Brain pericyte (primary cell): ENCODE results near the gene PLEKHH2.
A peak's percentile ranks its signal among the peaks of the same experiment; 100 is the strongest.
"Not testable (repeated sequence)": the region's sequence is repeated elsewhere in the genome, so short reads cannot be mapped to it uniquely, and the experiment has no call there.

ENCODE experiments used
- DNase-seq: peaks from one replicate; pipeline ENCODE4 v3.0.0-alpha.2; 2012; ENCODE audit warnings: low read depth, low spot score

Gene PLEKHH2

DNA sequence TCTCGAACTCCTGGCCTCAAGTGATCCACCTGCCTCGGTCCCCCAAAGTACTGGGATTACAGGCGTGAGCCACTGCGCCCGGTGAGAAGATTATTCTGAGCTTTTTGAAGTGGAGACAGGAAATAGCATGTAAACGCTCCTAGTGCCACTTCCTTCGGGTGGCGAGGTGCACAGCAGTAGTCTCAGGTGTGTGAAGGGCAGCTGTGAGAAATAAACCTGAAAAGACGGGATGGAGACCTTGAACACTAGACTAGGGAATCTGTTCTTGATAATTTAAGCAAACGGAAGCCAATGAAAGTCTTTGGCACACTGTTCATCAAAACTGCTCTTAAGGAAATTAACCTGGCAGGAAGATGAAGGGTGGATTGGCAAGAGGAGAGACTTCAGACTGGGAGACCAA, 439 bp upstream of the PLEKHH2 start:
- DNase-seq = no peak

GRCh38 chr2:43642363-43642762, 5.3 kb downstream of the PLEKHH2 start:
- no peak for DNase-seq

DNA sequence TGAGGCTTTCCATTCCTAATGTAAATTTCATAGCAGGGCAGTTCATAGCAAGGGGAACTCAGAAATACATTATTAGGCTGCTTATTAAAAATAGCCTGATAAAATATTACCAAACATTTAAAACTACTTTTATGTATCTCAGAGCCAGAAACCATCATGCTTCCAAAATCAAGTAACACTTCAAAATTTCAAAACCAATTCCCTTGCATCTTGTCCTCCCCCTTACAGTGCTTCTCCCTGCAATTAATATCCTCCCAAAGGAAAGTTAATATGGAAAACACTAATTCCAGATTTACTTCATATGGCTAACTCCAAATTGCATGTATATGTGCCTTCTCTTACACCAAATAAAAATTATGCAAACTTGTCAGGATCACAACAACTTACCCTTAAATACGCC, 6.6 kb downstream of the PLEKHH2 start:
- DNase-seq = no peak

GRCh38 chr2:43648994-43649701, 12.1 kb downstream of the PLEKHH2 start:
- no peak for DNase-seq

- DNase-seq = no peak
These were observed 16.4 kb downstream of the PLEKHH2 start for GRCh38 chr2:43653506-43653905.

- DNase-seq = no peak
These were observed 20.2 kb downstream of the PLEKHH2 start for GRCh38 chr2:43657241-43657640.

- DNase-seq = no peak
These were observed 38.7 kb downstream of the PLEKHH2 start for GRCh38 chr2:43675646-43676321.

DNA sequence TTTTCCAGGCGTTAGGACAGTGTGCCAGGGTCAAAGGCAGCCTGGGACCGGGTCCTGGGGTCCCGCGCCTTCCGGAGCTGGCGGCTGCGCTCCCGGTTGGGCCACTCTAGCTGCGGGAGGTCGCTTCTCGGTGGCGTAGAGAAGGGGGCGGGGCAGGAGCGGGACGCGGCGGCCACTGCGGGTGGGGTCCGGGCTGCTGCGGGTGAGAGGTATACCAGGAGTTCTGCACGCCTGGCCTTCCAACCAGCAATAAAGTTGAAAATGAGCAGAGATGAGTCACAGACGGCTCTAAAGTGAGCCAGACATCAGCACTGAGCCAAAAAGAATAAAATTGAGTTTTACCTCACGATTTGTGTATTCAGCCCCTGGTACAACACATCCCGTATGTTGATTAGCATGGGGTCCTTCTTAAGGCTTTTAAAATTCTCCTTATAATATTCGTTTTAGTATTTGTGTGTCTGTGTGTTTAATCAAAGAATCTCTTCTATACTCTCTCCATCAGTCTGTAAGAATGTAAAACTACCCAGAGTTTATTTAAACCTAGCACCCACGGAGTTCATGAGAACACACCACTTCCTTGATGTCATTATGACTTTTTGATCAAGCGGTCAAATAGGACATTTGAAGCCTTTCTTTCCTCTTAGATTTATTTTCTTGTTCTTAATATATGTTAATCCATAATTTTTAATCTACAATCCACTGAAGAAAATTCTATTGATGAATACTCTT, 39.4 kb downstream of the PLEKHH2 start, which contains the start of gene C1GALT1C1L:
TSS of gene C1GALT1C1L (minus strand) at position 108 of the 729 bp plus-strand sequence. CDS start at position 1, 107 bp downstream.
- peak; percentile 8 for DNase-seq

GRCh38 chr2:43677783-43678182, 40.7 kb downstream of the PLEKHH2 start:
- not testable (repeated sequence) for DNase-seq

- DNase-seq = no peak
These were observed 48.3 kb downstream of the PLEKHH2 start for GRCh38 chr2:43685357-43685756.

DNA sequence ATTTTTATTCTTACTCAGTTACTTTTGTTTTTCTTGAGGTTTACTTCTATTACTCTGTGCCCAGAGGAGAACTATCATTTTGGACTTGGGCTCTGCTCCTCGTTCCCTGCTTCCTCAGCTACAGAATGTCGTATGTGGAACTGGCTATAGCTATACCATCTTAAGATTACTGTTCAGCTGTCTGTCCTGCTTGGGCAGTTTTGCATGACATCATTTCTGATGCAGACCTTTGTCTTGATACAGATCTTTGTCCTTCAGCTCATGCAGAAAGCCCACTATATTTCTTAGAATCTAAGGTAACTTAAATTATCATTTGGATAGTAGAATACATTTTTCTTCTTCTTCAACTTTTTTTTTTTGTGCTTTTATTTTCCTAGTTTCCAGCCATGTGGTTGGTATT, 52.9 kb downstream of the PLEKHH2 start:
- DNase-seq = no peak

DNA sequence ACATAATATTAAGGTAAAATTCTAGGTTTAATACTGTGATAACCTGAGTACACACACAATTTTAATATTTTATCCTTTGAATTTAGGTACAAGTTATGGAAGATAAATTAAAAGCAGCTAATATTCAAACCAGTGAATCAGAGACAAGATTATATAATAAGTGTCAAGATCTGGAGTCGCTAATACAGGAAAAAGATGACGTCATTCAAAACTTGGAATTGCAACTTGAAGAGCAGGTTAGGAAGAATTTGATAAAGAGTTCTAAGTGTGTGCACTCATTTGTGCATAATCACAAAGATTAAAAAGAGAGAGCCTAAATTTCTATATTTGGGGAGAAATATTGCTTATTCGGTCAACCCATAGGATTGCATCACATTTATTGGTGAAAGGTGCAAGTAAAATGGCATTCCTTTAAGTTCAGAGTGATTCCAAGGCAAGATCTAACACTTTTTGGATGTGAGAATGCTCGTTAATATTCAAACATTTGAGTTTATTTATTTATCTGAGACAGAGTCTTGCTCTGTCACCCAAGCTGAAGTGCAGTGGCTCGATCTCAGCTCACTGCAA, 55.5 kb downstream of the PLEKHH2 start:
- DNase-seq = no peak

- not testable (repeated sequence) for DNase-seq
These were observed 61.1 kb downstream of the PLEKHH2 start for GRCh38 chr2:43698140-43698539.

GRCh38 chr2:43699761-43700160, 62.7 kb downstream of the PLEKHH2 start:
- no peak for DNase-seq

DNA sequence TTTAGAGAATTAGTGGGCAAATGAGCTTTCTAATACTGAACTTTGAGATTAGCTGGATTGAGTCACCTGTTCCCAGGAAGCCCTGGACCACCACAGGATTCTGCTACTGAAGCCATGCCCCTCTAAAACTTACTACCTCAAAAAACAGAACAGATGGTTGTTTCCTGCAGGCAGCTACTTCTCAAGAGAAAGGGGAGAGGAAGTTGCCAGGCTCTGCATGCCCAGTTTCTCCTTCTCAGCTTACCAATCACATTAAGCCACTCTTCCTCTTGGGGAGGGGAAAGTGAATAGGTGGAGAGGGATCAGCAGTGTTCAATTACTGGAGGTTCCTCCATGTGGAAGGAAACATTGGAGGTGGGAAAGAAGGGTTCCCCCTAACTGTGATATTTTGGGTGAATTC, 64.1 kb downstream of the PLEKHH2 start:
- DNase-seq = no peak

DNA sequence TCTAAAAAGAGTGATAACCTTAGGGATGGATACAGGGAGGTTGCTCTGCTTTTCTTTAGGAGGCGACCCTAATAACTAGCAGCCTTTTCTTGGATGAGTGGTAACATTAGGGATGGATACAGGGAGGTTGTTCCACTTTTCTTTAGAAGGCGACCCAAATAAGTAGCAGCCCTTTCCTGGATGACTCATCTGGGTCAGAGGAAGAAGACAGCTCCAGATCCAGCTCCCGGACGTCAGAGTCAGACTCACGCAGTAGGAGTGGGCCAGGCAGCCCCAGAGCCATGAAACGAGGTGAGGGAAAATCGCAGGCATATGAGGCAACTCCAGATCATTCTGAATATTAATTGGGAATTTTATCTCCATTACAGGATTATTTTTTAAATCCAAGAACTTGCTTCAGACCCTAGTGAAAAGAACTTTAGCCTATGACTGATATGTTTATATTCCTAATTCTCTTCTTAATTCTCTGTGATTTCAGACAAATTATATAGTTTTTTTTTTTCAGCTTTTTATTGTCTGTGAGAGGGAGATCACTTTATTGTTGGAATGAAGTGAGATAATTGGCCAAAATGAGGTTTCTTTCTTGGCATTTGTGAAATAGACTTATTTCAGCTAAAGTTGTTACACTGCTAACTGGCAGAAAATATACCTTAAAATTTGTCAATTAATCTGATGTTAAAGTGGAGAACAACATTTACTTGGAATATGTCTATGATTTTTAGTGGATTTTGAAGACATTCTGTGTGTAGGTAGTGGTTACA, 70.4 kb downstream of the PLEKHH2 start:
- peak; percentile 22 for DNase-seq

GRCh38 chr2:43708178-43708577, 71.1 kb downstream of the PLEKHH2 start:
- no peak for DNase-seq

GRCh38 chr2:43708891-43709290, 71.8 kb downstream of the PLEKHH2 start:
- DNase-seq = no peak

- DNase-seq = no peak
These were observed 73.8 kb downstream of the PLEKHH2 start for GRCh38 chr2:43710866-43711265.

DNA sequence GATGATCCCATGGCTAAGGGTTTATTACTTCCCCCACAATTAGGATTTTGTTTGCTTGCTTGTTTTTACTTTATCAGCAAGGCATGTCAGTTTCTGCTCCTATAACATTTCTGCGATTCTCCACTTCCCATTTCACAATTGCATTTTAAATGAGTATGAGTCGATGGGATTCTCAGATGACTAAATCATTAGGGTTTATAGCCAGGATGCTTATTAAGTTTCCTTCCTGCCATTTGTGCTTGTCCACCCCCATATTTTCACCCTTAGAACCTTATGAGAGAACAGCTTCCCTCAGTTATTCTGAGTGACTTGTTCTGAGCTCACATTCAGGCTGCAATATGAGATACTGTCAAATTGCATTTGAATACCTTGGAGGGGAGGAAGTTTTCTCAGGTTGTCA, 77.1 kb downstream of the PLEKHH2 start:
- no peak for DNase-seq

- no peak for DNase-seq
These were observed 78.4 kb downstream of the PLEKHH2 start for GRCh38 chr2:43715300-43716098.
